Hepatic stellate cell (primary cell): ENCODE measurements around the gene OXER1.
"Not testable (repeated sequence)": the region's sequence is repeated elsewhere in the genome, so short reads cannot be mapped to it uniquely, and the experiment has no call there.

ENCODE experiments used
- DNase-seq: peaks from one replicate; pipeline ENCODE4 v3.0.0; 2011; ENCODE audit warnings: low spot score

OXER1 gene

DNA sequence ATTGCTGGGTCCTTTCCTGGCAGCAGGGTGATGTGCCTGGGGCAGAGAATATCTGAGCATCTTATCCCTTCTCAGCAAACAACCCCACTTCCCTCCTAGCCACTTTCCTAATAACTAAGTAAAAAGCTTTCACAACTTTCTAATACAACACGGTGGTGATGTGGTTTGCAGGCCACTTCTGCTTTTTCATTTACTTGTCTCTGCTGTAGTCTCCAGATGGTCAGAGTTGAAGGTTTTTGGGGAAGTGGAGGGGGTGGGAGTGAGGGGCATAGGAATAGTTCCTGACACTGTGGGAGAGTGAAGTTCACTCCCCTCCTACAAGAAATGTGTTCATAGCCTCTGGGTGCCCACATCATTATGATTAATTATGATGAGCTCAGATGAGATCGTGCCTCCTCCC is 11.6 kb downstream of the OXER1 start:
- DNase-seq, result no peak

DNA sequence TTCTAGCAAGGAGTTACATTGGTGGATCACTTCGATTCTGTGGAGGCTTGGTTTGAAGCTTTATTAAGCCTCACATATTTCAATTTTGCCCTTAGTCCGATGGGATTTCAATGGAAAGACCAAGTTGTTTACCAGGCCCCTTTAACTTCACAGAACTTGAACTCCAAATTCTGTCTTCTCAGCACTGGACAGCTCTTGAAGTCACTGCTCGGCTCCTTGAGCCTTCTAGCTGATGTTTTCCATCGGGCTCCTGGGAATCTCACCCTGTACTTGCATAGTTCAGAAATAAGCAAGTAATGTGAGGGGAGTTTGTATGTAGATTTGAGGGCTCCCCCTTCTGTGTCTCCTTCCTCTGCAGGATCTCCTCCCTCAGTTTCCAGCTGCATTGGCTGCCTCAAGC is 15.1 kb downstream of the OXER1 start:
- DNase-seq, result no peak

DNA sequence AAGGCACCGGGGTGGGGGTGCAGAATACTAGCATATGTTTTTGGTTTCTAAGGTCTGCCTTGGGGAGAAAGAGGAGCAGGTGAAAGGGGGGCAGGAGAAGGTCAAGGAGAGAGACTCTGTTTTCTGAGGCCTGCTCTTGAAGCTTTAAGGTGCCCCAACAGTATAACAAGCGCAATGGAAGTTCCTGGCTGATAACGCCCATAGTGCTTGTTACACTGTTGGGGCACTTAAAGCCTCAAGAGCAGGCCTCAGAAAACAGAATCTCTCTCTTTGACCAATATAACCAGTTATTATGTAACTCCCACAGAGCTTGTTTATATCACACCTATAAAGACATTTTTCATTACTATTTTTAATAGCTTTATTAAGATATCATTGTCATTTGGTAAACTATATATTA is 16.5 kb downstream of the OXER1 start:
- no peak for DNase-seq

DNA sequence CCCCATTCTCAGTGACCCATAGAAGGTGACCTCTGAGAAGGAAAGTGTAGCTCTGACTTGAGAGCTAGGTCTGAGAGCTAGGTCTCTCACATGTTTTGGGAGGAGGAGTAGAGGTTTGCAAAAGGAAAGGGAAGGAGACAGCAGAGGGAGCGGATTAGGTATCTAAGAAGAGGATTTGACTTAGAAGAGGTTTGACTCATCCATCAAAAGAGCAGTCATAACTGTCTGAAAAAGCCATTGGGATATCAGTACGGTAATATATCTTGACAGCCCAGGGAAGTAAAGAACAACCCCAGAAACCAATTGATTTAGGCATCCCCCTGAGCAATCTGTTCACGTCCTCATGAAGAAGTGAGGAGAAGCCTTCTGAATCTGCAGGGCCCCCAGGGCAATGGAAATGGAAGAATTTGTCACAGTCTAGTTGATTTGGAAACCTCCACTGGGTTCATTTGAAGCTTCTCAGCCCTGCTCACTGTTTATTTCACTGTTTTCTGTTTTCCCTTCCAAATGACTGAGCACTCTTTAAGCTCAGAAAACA is 19.3 kb downstream of the OXER1 start:
- DNase-seq, result no peak

DNA sequence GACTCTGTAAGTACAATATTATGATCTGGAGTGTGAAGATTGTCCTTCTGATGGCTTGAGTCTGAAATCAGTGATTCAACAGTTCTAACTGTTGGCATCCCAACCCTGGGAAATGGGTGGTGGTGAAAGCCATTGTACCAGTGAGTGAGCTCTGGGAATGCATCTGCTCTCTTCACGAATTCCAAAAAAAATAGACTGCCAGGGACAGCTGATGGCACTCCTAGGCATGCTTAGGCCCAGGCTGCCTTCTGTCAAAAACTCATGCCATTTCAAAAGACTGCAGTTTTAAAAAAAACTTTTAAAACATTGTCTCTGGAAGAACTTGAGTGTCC is 20.3 kb downstream of the OXER1 start:
- DNase-seq, result no peak

DNA sequence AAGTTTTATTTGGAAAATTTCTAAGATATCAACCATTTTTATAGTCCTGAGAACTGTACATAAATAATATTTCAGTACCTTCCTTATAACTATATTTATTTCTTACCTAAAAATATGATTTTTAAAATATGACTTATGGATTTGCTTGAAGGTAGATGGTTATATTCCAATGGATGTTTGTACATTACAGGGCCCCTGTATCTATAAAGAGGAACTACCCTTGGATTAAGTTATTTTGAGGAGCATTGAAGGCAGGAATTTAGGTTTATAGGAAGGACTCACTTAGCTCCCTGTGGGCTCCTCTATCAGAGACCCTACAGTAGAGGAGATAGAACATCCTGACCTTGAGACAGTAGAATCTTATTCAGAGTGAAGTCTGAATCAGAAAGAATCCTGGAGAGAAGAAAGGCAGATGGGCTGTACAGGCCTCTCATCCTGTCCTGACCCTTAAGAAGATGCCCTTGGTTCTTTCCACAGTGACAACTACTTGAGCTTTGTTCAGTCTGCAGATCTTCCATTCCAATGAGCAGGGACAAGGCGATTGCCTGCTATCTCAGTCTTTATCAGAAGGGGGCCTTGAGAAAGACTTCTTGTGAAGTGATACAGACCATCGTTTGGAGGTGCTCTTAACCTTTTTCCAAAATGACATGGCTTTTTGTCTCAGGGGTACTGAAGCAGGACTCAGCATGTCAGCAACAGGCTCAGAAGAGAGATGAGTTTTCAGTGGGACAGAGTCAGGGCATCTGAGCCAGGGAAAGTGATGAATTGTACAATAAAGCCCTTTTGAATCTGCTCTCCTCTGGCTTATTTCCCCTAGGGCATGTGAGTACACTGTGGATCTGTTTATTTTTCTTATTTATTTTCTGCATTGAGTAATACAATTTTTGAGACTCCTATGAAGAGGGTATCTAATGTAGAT is 20.9 kb downstream of the OXER1 start:
- DNase-seq, result no peak

DNA sequence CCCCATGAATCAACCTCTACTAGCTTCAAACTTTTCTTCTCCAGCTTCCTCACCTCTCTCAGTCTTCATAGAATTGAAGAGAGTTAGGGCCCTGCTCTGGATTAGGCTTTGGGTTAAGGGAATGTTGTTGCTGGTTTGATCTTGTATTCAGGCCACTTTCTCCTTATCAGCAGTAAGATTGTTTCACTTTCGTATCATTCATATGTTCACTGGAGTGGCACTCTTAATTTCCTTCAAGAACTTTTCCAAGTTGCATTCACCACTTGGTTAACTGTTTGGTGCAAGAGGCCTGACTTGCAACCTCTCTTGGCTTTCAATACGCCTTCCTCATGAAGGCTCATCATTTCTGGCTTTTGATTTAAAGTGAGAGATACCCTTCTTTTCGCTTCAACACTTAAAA is 22.8 kb downstream of the OXER1 start:
- no peak for DNase-seq

DNA sequence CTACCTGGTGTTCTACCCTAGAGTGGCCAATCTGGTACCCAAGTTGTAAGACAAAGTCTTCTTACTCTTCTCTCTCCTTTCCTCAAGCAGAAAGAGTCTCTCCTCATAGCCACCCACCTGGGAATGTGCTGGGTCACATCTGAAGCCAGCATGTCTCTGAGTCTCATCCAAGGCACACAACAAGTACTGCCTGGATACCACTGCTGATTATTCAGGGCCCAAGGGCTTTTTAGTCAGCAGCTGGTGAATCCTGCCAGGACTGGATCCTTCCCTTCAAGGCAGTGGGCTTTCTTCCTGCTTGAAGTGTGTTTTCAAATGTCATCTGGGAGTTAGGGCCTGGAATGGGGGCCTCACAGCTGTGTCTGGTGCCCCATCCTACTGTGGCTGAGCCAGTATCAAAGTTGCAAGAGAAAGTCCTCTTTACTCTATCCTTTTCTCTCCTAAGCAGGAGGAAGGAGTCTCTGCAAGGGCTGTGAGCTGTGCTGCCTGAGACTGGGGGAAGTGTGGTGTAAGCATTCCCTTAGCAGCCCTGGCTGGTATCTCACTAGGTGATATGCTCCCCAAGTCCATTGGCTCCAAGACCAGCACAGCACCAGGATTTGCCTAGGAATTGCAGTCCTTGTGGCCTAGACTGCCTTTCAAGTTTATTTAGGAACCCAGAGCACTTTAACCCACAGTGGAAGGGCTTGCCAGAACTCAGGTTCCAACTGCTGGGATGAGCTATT is 27.2 kb downstream of the OXER1 start:
- DNase-seq, result no peak

DNA sequence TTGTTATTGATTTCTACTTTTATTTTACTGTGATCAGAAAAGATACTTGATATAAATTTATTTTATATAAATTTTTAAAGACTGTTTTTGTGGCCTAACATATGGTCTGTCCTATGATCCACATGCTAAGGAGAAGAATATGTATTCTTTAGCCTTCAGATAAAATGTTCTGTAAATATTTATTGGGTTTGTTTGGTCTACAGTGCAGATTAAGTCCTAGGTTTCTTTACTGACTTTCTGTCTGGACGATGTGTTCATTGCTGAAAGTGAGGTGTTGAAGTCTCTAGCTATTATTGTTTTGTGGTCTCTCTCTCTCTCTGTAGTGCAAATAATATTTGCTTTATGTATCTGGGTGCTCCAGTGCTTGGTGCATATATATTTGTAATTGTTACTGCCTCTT is 30.1 kb downstream of the OXER1 start:
- DNase-seq, result no peak

DNA sequence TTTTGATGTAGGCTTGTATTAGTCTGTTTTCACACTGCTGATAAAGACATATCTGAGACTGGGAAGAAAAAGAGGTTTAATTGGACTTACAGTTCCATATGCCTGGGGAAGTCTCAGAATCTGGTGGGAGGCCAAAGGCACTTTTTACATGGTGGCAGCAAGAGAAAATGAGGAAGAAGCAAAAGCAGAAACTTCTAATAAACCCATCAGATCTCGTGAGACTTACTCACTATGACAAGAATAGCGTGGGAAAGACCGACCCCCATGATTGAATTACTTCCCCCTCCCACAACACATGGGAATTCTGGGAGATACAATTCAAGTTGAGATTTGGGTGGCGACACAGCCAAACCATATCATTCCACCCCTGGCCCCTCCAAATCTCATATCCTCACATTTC is 32.6 kb downstream of the OXER1 start:
- DNase-seq, result not testable (repeated sequence)

DNA sequence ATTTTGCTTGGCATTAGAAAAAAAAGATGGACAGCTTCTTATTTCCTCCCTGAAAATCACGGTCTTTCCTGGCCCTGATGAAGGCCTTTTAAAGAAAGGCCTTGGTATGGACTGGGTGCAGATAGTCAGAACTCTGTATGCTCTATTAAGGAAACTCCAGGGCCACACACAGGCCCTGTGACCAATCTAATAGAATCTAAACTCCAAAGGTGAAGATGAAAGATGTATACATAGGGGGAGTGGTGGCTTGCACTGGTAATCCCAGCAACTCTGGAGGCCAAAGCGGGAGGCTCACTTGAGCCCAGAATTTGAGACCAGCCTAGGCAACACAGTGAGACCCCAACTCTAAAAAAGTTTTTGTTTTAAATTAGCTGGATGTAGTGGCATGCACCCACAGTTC is 37.3 kb downstream of the OXER1 start:
- no peak for DNase-seq

DNA sequence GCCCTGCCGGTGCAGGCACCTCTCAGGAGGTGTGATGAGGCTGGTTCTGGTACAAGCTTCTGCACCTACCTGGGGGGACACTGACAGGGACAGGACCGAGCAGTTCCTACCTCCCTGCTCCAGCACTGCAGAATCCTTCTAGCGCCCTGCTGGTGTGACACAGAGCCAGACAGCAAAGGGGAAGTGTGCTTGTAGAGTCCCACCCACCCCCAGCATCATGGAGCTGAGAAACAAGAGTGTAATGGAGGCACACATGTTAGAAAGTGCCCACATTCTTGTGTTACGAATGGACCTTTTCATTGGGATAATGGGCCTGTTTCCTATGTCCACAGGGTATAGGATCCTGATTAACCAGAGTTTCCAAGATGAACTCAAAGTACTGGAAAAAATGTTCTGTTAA is 38.3 kb downstream of the OXER1 start:
- no peak for DNase-seq

DNA sequence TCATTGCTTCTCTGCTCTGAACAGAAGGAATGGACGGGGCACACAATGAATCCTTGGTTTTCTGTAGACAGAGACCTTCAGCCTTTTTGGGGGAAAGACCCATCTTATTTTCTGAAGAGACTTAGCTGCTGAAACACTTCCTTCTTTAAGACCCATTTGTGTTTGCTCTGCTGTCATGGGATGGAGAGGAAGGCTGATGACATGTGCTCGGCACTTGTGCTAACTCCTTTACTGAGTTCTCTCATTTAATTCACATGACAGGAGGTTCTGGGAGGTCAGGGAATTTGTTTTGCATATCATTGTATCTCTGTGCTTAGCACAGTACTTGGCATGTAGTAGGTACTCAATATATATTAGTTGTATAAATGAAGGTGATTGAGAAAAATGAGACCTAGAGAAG is 39.0 kb downstream of the OXER1 start:
- no peak for DNase-seq

DNA sequence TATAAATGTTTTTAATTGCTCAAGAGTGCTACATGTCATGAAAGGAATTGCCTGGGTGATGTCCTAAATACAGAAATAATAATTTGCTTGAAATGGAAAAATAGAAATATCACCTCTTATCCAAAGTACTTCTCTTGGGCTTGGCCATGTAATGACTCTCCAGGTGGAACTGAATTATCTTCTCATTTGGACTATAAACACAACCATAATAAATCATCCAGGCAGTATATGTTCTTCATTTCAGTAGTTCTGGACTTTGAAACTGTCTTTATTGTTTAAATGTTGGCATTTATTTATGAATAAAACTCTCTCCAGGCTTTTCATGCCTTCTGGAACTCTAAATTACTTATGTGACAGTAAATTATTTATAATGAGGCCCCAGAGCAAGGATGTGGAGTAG is 40.5 kb downstream of the OXER1 start:
- no peak for DNase-seq

DNA sequence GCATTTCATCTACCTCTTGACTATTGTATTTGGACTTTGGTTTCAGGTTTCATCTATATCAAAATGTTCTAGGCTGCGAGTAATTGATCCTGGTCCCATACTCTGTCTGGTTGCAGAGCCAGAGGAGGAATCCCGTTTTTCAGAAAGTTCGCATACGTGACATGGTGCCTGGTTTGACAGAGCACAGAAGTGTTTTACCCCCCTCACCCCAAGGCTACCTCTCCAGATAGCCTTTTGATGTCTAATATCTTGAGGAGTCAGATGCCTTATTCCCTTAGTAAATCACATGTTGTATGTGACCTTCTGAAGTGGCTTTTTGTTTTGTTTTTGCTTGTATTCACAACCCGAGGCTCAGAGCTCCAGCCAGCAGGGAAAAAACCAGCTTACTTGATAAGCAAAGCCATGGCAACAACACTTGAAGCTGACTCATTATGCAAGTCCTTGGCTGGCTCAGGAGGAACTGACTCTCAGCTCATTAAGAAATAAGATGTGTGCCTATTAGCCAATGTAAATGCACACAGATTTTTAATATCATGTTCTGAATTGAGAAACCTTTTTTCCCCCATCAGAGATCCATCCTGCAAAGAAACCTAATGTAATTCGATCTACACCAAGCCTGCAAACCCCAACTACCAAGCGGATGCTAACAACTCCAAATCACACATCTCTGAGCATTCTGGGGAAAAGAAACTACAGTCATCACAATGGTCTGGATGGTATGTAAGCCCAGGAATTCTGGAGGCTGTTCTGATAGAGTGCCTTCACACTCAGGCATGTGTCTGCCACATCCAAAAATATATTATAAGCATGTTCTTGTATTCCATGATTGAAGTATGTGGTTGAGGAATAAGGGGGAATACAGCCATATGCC is 41.4 kb downstream of the OXER1 start:
- peak; percentile 40 for DNase-seq

DNA sequence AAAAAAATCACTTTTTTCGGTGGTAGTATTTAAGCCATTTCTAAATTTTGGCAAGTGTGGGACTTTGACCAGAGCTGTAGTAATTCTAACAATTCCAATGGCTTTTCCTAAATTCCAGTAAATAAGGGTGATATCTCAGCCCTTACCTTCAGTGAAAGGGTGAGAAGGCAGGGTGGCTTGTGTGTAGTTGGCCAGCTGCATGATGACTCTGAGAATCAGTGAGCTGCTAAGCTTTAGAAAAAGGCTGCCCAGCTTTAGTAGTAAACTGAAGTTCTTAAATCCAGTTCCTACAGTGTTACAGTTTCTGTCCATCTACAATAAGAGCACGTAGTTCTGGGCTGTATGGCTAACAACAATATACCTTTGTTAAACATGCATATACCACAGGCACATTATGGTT is 42.0 kb downstream of the OXER1 start:
- no peak for DNase-seq

DNA sequence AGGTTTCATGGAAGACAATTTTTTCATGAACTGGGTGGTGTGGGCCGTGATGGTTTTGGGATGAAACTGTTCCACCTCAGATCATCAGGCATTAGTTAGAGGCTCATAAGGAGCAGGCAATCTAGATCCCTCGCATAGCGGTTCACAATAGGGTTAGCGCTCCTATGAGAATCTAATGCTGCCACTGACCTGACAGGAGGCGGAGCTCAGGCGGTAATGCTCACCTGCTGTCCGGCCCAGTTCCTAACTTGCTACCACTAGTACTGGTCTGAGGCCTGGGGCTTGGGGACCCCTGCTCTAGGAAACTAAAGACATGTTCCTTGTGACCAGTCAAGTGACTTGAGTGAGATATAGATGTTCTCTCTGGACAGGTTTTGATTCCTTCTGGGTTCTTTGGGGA is 49.2 kb downstream of the OXER1 start:
- DNase-seq, result no peak

DNA sequence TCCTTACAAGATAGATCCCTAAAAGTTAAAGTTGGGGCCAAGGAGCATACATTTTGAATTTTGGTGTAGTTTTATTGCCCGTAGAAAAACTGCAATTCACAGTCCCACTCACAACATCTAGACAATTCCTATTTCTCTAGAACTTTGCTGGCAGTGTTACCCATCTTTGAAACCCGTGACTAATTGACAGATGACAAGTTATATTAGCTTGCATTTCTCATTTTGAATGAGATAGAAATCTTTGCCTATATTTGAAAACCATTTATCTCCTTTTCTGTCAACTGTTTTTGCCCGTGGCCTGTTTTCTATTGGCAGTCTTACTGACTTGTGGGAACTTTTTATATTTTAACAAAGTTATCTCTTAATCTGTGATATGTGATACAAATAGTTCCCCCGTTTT is 50.0 kb downstream of the OXER1 start:
- no peak for DNase-seq

DNA sequence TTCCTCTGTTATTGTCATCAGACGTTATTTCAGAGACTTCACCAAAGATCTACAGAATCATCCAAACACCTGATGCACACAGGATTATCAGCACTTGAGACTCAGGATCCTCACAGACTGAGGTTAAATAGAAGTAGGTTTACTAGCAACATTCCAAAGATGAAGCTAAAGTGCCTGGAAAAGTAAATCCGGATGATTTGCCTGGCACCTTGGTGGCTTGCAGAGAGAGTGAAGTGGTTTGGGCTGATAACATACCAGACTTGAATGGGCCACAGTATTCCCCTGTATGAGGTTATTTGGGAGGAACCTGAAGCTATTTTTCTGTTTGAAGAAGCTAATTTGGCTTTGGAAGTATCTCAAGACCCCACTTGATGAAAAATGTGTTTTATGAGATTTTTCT is 51.0 kb downstream of the OXER1 start:
- no peak for DNase-seq
